NB4 (cell line): Measurements from ENCODE around the gene STAT5B.

Source experiments
- DNase-seq: peaks from one replicate; pipeline ENCODE4 v3.0.0; 2010; ENCODE audit warnings: low read depth
- H3K4me3 ChIP-seq: one replicate; pipeline ENCODE4 v1.5.1; 2011; ENCODE audit warnings: mild to moderate bottlenecking, low read depth, low read length, moderate library complexity
- MYC ChIP-seq: IDR thresholded peaks from 2 replicates; pipeline ENCODE4 v1.6.1; 2011; ENCODE audit warnings: low read depth, low read length
- POLR2A ChIP-seq: IDR thresholded peaks from 2 replicates; pipeline ENCODE4 v1.6.1; 2011; ENCODE audit warnings: mild to moderate bottlenecking; ENCODE audit not compliant: insufficient read length; ENCODE audit errors: extremely low read depth
- TF ChIP-seq, protein P1 (sequence below): IDR thresholded peaks from one replicate; pipeline ENCODE4 v1.5.1; 2012; ENCODE audit warnings: low read depth, low read length
- TF ChIP-seq, protein P2 (sequence below): IDR thresholded peaks from 2 replicates; pipeline ENCODE4 v1.6.1; 2011; ENCODE audit warnings: low read depth, low read length

The STAT5B gene

DNA sequence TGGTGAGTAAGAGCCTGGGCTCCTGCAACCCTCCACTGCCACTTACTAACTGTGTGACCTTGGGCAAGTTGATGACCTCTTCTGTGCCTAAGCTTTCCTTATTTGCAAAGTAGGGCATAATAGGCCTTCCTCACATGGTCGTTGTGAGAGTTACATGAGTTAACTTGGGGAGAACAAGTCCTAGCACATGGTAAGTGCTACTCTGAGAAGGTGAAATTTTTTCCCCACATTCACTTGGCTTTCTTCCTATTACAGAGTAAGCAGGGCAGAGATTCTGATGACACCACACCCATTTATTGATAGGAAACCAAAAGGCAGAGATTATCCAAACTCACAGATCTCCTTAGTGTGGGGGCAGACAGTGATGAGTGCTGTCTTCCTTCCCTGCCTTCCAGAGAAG lies 96.9 kb downstream of the STAT5B start:
- TF ChIP-seq POLR2A (no peak), MYC (no peak)
- TF ChIP-seq, protein P1, sequence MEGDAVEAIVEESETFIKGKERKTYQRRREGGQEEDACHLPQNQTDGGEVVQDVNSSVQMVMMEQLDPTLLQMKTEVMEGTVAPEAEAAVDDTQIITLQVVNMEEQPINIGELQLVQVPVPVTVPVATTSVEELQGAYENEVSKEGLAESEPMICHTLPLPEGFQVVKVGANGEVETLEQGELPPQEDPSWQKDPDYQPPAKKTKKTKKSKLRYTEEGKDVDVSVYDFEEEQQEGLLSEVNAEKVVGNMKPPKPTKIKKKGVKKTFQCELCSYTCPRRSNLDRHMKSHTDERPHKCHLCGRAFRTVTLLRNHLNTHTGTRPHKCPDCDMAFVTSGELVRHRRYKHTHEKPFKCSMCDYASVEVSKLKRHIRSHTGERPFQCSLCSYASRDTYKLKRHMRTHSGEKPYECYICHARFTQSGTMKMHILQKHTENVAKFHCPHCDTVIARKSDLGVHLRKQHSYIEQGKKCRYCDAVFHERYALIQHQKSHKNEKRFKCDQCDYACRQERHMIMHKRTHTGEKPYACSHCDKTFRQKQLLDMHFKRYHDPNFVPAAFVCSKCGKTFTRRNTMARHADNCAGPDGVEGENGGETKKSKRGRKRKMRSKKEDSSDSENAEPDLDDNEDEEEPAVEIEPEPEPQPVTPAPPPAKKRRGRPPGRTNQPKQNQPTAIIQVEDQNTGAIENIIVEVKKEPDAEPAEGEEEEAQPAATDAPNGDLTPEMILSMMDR: no peak
- TF ChIP-seq, protein P2, sequence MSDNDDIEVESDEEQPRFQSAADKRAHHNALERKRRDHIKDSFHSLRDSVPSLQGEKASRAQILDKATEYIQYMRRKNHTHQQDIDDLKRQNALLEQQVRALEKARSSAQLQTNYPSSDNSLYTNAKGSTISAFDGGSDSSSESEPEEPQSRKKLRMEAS: no peak
- no peak for DNase-seq
- no peak overlapping the region for H3K4me3 ChIP-seq

DNA sequence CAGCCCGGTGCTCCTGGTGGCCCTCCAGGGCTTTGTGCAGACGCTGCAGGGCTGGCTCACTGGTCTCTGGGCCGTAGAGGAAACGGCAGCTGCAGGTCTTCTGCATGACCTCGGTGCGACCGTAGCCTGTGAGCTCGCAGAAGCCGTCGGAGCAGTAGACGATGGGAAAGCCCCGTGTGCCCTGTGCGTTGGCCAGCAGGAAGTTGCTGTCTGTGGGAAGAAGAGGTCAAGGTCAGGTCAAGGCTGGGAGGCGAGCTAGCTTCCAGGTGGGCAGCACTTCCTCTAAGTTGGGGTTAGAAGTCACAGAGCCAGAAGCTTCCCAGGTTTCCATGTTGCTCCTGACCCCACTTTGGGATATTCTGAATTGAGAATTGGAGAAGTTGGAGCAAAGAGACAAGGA lies 97.4 kb downstream of the STAT5B start:
- H3K4me3 ChIP-seq: no peak overlapping the region
- TF ChIP-seq, protein P2: no peak
- TF ChIP-seq POLR2A (no peak), MYC (no peak)
- TF ChIP-seq, protein P1: no peak
- DNase-seq: peak; percentile 78

DNA sequence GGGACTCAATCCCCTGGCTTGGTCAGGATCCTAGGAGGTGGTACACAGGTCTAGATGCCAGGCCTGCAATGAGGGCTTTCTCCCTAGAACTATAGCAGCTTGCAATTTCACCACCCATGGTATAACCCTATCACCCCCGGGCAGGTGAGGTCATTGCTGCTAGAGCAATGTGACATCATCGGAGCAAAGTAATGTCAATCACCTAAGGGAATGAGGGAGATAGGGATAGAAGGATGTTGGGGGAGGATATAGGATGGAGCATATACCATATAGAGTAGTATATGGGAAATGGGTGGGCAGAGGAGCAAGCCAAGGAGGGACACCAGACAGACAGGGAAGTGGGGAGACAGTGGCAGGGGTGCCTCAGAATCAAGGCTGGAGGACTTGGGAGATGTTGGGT lies 98.5 kb downstream of the STAT5B start:
- TF ChIP-seq MYC: no peak
- no peak overlapping the region for H3K4me3 ChIP-seq
- no peak for DNase-seq

DNA sequence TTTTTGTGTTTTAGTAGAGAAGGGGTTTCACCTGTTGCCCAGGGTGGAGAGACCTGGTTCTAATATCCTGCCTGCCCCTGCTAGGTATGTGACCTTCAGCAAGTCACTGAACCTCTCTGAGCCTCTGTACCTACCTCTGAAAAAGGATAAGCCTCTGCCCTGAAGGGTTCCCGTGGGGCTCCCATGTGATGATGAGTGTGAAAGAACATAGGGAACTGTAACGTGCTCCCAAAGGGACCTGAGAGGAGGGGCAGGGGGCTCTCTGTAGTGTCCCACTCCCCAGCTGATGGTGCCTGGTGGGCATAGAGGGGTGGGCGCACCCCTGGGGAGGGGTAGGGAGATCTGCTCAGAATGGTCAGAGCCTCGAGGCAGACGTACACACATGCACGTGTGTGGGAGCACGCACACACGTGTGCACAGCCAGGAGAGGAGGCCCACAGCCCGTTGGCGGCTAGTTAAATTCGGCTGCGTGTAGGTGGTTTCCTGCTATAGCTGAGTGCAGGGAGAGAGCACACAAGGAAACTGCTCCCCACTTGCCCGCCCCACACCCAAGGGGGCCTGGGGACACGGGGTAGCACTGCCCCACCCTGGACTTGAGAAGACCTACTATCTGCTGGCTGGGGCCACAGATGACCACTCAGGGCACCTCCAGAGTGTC lies 101.9 kb downstream of the STAT5B start:
- TF ChIP-seq, protein P2: no peak
- TF ChIP-seq MYC: no peak
- TF ChIP-seq, protein P1: no peak
- no peak for TF ChIP-seq POLR2A
- H3K4me3 ChIP-seq: no peak overlapping the region
- DNase-seq: no peak

DNA sequence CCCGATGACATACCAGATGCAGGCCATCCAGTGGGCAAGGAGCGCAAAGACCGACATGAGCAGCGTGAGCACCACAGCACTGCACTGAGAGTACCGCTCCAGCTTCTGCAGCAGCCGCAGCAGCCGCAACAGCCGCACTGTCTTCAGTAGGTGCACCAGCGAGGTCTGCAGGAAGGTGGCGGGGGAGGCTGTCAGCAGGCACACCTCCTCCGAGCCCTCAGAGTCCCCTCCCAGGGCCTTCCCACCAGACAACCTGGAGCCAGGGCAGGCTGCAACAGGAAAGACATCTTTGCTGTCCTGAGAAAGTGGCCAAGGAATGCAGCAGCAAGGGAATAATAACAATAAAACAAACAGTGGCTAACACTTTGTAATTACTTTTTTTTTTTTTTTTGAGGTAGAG lies 104.4 kb downstream of the STAT5B start:
- no peak for DNase-seq
- no peak overlapping the region for H3K4me3 ChIP-seq
- TF ChIP-seq, protein P1: no peak
- TF ChIP-seq, protein P2: no peak
- no peak for TF ChIP-seq POLR2A

DNA sequence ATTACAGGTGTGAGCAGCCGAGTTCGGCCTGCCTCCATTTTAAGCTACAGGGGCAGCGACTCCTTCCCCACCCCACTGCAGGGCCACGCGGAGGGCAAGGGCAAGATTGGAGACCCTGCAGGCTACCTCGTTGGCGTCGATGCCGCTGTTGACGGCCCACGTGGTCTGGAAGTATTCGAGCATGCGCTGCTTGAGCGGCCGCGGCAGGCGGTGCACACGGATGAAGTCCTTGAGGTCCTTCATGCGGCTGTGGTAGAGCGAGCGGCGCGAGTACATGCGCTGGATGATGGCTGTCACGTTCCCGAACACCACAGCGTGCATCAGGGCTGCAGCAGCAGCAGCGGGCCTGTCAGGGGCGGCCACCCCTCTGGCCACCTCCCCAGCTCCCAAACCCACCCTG lies 106.8 kb downstream of the STAT5B start:
- TF ChIP-seq, protein P1: no peak
- TF ChIP-seq MYC: no peak
- no peak for TF ChIP-seq POLR2A
- TF ChIP-seq, protein P2: no peak
- no peak for DNase-seq
- H3K4me3 ChIP-seq: no peak overlapping the region
